HepG2 (cell line): Measurements from ENCODE around the gene CBL. TPM values are rescaled to one million over a fixed set of nuclear protein-coding genes. Genes with fewer than 3 reads are reported as not detected.

Source experiments
- BRCA1 ChIP-seq: sonication (generic); formaldehyde crosslinking; IDR thresholded peaks from 2 replicates; pipeline ENCODE4 v1.4.0; 2020; ENCODE audit warnings: missing genetic modification reagents
- HMGXB4 ChIP-seq, 2 experiments: sonication (generic) in 1 of 2; formaldehyde crosslinking in 1 of 2; IDR thresholded peaks; 2 replicates each; pipeline versions ENCODE4 v1.4.0 to v1.6.1; 2018 to 2020; ENCODE audit warnings: missing genetic modification reagents in 2 of 2, borderline replicate concordance in 1 of 2, low read depth in 1 of 2, mild to moderate bottlenecking in 1 of 2, missing biosample characterization in 1 of 2
- MAFG ChIP-seq: sonication (generic); formaldehyde crosslinking; IDR thresholded peaks from 2 replicates; pipeline ENCODE4 v1.5.1; 2020; ENCODE audit warnings: mild to moderate bottlenecking, missing genetic modification reagents
- NCOA2 ChIP-seq: sonication (generic); formaldehyde crosslinking; IDR thresholded peaks from 2 replicates; pipeline ENCODE4 v1.8.0; 2022; ENCODE audit warnings: inconsistent platforms
- POGZ ChIP-seq: sonication (generic); formaldehyde crosslinking; IDR thresholded peaks from 2 replicates; pipeline ENCODE4 v1.4.0; 2020; ENCODE audit warnings: mild to moderate bottlenecking, missing genetic modification reagents
- RCOR2 ChIP-seq: IDR thresholded peaks from 2 replicates; pipeline ENCODE4 v1.6.1; 2016; ENCODE audit warnings: missing biosample characterization, missing genetic modification reagents
- SMAD1 ChIP-seq: sonication (generic); formaldehyde crosslinking; IDR thresholded peaks from 2 replicates; pipeline ENCODE4 v1.4.0; 2020; ENCODE audit warnings: missing genetic modification reagents, low read depth, mild to moderate bottlenecking, borderline replicate concordance
- SOX5 ChIP-seq: IDR thresholded peaks from 2 replicates; pipeline ENCODE4 v1.6.1; 2016; ENCODE audit warnings: borderline replicate concordance
- TFE3 ChIP-seq: IDR thresholded peaks from 2 replicates; pipeline ENCODE4 v1.6.1; 2016
- TGIF2 ChIP-seq: IDR thresholded peaks from 2 replicates; pipeline ENCODE4 v1.6.1; 2016; ENCODE audit warnings: control low read depth, missing compliant biosample characterization
- UBTF ChIP-seq: sonication (generic); formaldehyde crosslinking; IDR thresholded peaks from 2 replicates; pipeline ENCODE4 v1.4.0; 2020; ENCODE audit warnings: mild to moderate bottlenecking, missing genetic modification reagents
- USF2 ChIP-seq, 2 experiments: sonication (generic) in 1 of 2; formaldehyde crosslinking in 1 of 2; IDR thresholded peaks; 2 replicates each; pipeline versions ENCODE4 v1.5.1 to v1.6.1; 2011 to 2020; ENCODE audit warnings: borderline replicate concordance in 1 of 2, low read depth in 1 of 2, low read length in 1 of 2, mild to moderate bottlenecking in 1 of 2, missing genetic modification reagents in 1 of 2, moderate library complexity in 1 of 2
- ZBTB20 ChIP-seq: sonication (generic); formaldehyde crosslinking; IDR thresholded peaks from 2 replicates; pipeline ENCODE4 v1.8.1; 2023; ENCODE audit warnings: missing genetic modification reagents, low read depth, mild to moderate bottlenecking, borderline replicate concordance
- ZNF180 ChIP-seq: sonication (generic); formaldehyde crosslinking; IDR thresholded peaks from 2 replicates; pipeline ENCODE4 v1.4.0; 2020; ENCODE audit warnings: low read depth, missing genetic modification reagents, borderline replicate concordance
- ZNF431 ChIP-seq: sonication (generic); formaldehyde crosslinking; IDR thresholded peaks from 2 replicates; pipeline ENCODE4 v1.9.0; 2022; ENCODE audit warnings: missing genetic modification reagents, low read depth, mild to moderate bottlenecking, borderline replicate concordance
- ZNF546 ChIP-seq: sonication (generic); formaldehyde crosslinking; conservative IDR thresholded peaks from 2 replicates; pipeline ENCODE4 v1.8.1; 2023; ENCODE audit warnings: mild to moderate bottlenecking, missing genetic modification reagents
- ZNF770 ChIP-seq: sonication (generic); formaldehyde crosslinking; IDR thresholded peaks from 2 replicates; pipeline ENCODE4 v1.5.0; 2020; ENCODE audit warnings: mild to moderate bottlenecking, missing genetic modification reagents
- ZSCAN12 ChIP-seq: sonication (generic); formaldehyde crosslinking; IDR thresholded peaks from 2 replicates; pipeline ENCODE4 v1.9.0; 2021; ENCODE audit warnings: mild to moderate bottlenecking, missing genetic modification reagents
- polyA plus RNA-seq, 8 experiments: library from polyadenylated mRNA; depleted of rRNA in 3 of 8; stranded (reverse) in 7 of 8; unstranded in 1 of 8; fragments of >200 nt; fragmentation: Illumina TruSeq in 4 of 8; extraction: Trizol in 4 of 8; gene quantifications; 2 replicates each; pipeline versions ENCODE4 v1.2.1 to v1.2.3, GENCODE V29; 2011 to 2016; ENCODE audit warnings: low read depth in 4 of 8, missing spikeins in 1 of 8, mixed read lengths in 1 of 8; ENCODE audit not compliant: insufficient read depth in 1 of 8
- total RNA-seq, 5 experiments: library from RNA; depleted of rRNA; stranded (reverse); fragments of >200 nt; fragmentation: Illumina TruSeq; extraction: Trizol; gene quantifications; 2 replicates each; pipeline ENCODE4 v1.2.3, GENCODE V29; 2016; ENCODE audit warnings: low read depth in 1 of 5

CBL gene
- total and polyA plus RNA-seq, 2 of the 13 experiments (the other 11 are each of a cell fraction or from before 2014, with no cell fraction given), result 6.6 to 7.4 TPM

- TF ChIP-seq MAFG (CRISPR knock-in tag) (no peak), TFE3 (CRISPR knock-in tag) (no peak), ZBTB20 (CRISPR knock-in tag) (no peak), RCOR2 (CRISPR knock-in tag) (no peak), ZNF431 (CRISPR knock-in tag) (no peak), HMGXB4 (CRISPR knock-in tag; IDR thresholded peaks at IDR 0.05; ENCODE audit: borderline replicate concordance in 1 of 2, low read depth in 1 of 2) (peak; percentile 30 to 44; a peak in 2 of 4 replicates), POGZ (no peak; the same call in 1 of the 2 replicates), TGIF2 (no peak), ZNF180 (CRISPR knock-in tag) (no peak), USF2 (IDR thresholded peaks at IDR 0.05; ENCODE audit: low read depth, low read length) (no peak), USF2 (CRISPR knock-in tag; IDR thresholded peaks at IDR 0.05; ENCODE audit: borderline replicate concordance) (no peak), ZSCAN12 (CRISPR knock-in tag) (no peak), SOX5 (CRISPR knock-in tag) (no peak), ZNF546 (CRISPR knock-in tag) (no peak), BRCA1 (CRISPR knock-in tag) (no peak; the same call in 1 of the 2 replicates), SMAD1 (CRISPR knock-in tag) (no peak), NCOA2 (CRISPR knock-in tag) (no peak), ZNF770 (CRISPR knock-in tag) (no peak), UBTF (no peak; the same call in none of the 2 replicates)
These were observed 128.2 kb downstream of the CBL start, which contains the start of gene RNF26 (continued) for GRCh38 chr11:119334174-119334930.
